ENCODE measurements around the gene AGRP.

DNA sequence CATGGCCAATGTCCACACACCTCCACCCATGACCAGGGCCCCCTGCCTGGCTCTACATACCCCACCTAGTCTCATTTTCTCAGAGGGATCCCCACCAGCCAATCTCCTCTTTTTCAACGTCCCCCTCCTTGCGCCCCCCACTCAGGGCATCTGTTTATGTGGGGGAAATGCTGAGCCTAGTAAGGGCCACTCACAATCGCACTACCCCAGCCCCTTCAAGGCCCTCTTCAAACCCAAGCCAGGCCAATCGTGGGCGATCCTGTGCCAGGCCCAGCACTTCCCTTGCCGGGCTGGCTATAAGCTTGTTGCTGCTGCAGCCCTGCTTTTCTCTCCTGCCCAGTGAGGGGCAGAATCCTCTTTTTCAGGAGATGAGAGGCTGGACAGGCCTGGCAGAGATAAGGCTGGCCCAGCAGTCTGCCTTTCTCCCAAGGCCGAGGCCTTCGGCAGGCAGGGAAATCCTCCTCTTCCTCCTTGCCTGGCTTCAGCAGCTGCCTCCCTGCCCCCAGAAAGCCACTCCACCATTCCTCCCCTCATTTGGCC, 36.3 kb downstream of the AGRP start:
- TF ChIP-seq CTCF (optimal IDR thresholded peaks at IDR 0.05 in 1 of 3, IDR thresholded peaks at IDR 0.05 in 1 of 3, conservative IDR thresholded peaks at IDR 0.05 in 1 of 3; ENCODE audit: extremely low read depth in 1 of 3, insufficient read depth in 2 of 3, low read length in 3 of 3) (no peak), EZH2 (IDR thresholded peaks at IDR 0.05; ENCODE audit: low read length) (no peak)

Data from keratinocyte (primary cell).